Loucy (cell line): ENCODE results near the gene AGAP1.

ENCODE experiments used
- EZH2phosphoT487 ChIP-seq: fragments of 200-600 bp; IDR thresholded peaks from 2 replicates; pipeline ENCODE4 v1.6.1; 2018; ENCODE audit warnings: antibody characterized with exemption, mild to moderate bottlenecking, moderate library complexity, borderline replicate concordance
- TF ChIP-seq, protein P1 (sequence below): fragments of 200-600 bp; sonication (generic); conservative IDR thresholded peaks from 2 replicates; pipeline ENCODE4 v1.5.1; 2014; ENCODE audit warnings: mild to moderate bottlenecking, antibody characterized with exemption, low read length

DNA sequence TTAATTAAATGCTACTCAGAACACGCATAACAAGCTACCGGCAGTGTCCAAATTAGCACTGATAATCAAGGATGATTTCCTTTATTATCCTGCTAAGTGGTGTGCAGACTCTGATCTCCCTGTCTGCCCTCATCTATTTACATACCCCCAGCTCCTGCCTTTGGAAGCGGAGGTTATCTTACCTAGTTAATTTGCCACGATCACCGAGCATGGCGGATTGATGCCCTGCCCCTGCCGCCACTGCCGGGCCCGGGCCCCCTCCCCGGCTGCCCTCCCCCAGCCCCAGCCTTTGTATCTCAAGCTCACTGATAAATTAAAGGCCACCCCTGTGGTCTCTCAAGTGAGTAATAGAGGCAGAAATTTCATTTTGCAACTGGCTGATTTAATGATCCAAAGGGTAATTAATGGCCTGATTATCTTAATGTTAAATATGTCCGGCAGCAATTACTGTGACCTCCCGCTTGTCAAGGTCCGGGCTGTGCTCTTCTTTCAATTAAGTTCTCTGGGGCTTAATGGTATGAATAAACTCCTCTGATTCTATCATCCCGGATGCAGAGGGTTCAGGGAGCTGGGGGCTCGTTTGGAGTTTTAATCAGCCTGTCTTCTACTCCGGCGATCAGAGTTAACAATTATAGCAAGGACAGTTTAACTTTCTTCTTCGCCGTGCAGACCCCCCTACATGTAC is 560.9 kb downstream of the AGAP1 start:
- TF ChIP-seq, protein P1, sequence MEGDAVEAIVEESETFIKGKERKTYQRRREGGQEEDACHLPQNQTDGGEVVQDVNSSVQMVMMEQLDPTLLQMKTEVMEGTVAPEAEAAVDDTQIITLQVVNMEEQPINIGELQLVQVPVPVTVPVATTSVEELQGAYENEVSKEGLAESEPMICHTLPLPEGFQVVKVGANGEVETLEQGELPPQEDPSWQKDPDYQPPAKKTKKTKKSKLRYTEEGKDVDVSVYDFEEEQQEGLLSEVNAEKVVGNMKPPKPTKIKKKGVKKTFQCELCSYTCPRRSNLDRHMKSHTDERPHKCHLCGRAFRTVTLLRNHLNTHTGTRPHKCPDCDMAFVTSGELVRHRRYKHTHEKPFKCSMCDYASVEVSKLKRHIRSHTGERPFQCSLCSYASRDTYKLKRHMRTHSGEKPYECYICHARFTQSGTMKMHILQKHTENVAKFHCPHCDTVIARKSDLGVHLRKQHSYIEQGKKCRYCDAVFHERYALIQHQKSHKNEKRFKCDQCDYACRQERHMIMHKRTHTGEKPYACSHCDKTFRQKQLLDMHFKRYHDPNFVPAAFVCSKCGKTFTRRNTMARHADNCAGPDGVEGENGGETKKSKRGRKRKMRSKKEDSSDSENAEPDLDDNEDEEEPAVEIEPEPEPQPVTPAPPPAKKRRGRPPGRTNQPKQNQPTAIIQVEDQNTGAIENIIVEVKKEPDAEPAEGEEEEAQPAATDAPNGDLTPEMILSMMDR, result no peak
- TF ChIP-seq EZH2phosphoT487, result no peak
